22Rv1 (cell line): Measurements from ENCODE around the gene CNIH3.

Experiments
- CTCF ChIP-seq: fragments of 450-650 bp; IDR thresholded peaks from 2 replicates; pipeline ENCODE4 v1.5.1; 2017; ENCODE audit warnings: mild to moderate bottlenecking
- ZFX ChIP-seq: fragments of 450-650 bp; IDR thresholded peaks from 2 replicates; pipeline ENCODE4 v1.6.1; 2017; ENCODE audit warnings: antibody characterized with exemption, borderline replicate concordance

- TF ChIP-seq CTCF (no peak), ZFX (no peak)
Observed at GRCh38 chr1:224585051-224585450, 31.1 kb upstream of the CNIH3 start.
